Measurements from ENCODE around the gene ZNF646.

GRCh38 chr16:31084584-31085302 lies 10.5 kb downstream of the ZNF646 start:
- no peak for TF ChIP-seq CTCF (IDR thresholded peaks at IDR 0.05)
- no peak for TF ChIP-seq POLR2A (IDR thresholded peaks at IDR 0.05)
